H1 (cell line): ENCODE results near the gene GDPD4. TPM values are rescaled to one million over a fixed set of nuclear protein-coding genes. Genes with fewer than 3 reads are reported as not detected.
A peak's percentile ranks its signal among the peaks of the same experiment; 100 is the strongest.

Experiments used
- CTCF ChIA-PET: fragments of 300-600 bp; sonication (Branson Sonifier 250); formaldehyde crosslinking; loops from one replicate; lab custom pipeline; 2021; ENCODE audit not compliant: partially characterized antibody; lab: Charles Lee
- POLR2A ChIA-PET: fragments of 300-600 bp; sonication (Branson Sonifier 250); formaldehyde crosslinking; loops from one replicate; lab custom pipeline; 2021; ENCODE audit warnings: inconsistent platforms; ENCODE audit not compliant: partially characterized antibody; lab: Charles Lee
- DNase-seq, 2 experiments: peaks; one replicate each; pipeline versions ENCODE4 v3.0.0 to v3.0.0-alpha.2; 2010 to 2022; ENCODE audit warnings: low spot score in 2 of 2, low read depth in 1 of 2, mixed read lengths in 1 of 2
- FAIRE-seq: peaks from 2 replicates; lab custom pipeline; 2011; peaks lifted over from hg19 to GRCh38; lab: Jason Lieb, UNC
- H2AFZ ChIP-seq: 2 replicates; pipeline ENCODE4 v1.8.1; 2012; ENCODE audit warnings: low read length, inconsistent platforms
- H2AK5ac ChIP-seq: 2 replicates; pipeline ENCODE4 v1.6.1; 2013; ENCODE audit warnings: low read depth, low read length
- H2BK120ac ChIP-seq: replicated peaks from 2 replicates; pipeline ENCODE3; 2013; ENCODE audit warnings: low read depth, low read length, inconsistent platforms
- H2BK12ac ChIP-seq: 2 replicates; pipeline ENCODE4 v1.6.1; 2013; ENCODE audit warnings: low read depth, low read length
- H2BK15ac ChIP-seq: 2 replicates; pipeline ENCODE4 v1.6.1; 2013; ENCODE audit warnings: low read length
- H2BK20ac ChIP-seq: 2 replicates; pipeline ENCODE4 v1.6.1; 2013; ENCODE audit warnings: low read length
- H2BK5ac ChIP-seq: 2 replicates; pipeline ENCODE4 v1.6.1; 2013; ENCODE audit warnings: low read depth, low read length
- H3K14ac ChIP-seq: 2 replicates; pipeline ENCODE4 v1.6.1; 2013; ENCODE audit warnings: inconsistent platforms; ENCODE audit not compliant: insufficient read length
- H3K18ac ChIP-seq: 2 replicates; pipeline ENCODE4 v1.6.1; 2013; ENCODE audit warnings: low read length; ENCODE audit errors: extremely low read depth
- H3K23ac ChIP-seq: 2 replicates; pipeline ENCODE4 v1.6.1; 2013; ENCODE audit warnings: inconsistent platforms; ENCODE audit not compliant: insufficient read length
- H3K23me2 ChIP-seq: 2 replicates; pipeline ENCODE4 v1.6.1; 2013; ENCODE audit warnings: low read depth, low read length
- H3K27ac ChIP-seq: 2 replicates; pipeline ENCODE4 v1.6.1; 2011; ENCODE audit warnings: low read depth, low read length, inconsistent platforms
- H3K27me3 ChIP-seq, 4 experiments: replicated peaks in 1 of 4; 1 replicate in 1 of 4; 2 replicates in 3 of 4; pipeline versions ENCODE4 v1.6.1 to v1.8.1; 2011 to 2013; ENCODE audit warnings: low read length in 3 of 4, mild to moderate bottlenecking in 3 of 4, inconsistent platforms in 2 of 4, mixed read lengths in 2 of 4, moderate library complexity in 1 of 4; ENCODE audit not compliant: control insufficient read depth in 3 of 4, insufficient read depth in 3 of 4; ENCODE audit errors: extremely low read depth in 1 of 4
- H3K36me3 ChIP-seq, 4 experiments: 2 replicates each; pipeline versions ENCODE4 v1.6.1 to v1.8.1; 2011 to 2013; ENCODE audit warnings: mild to moderate bottlenecking in 4 of 4, low read length in 3 of 4, moderate library complexity in 2 of 4, control low read depth in 1 of 4, inconsistent platforms in 1 of 4; ENCODE audit not compliant: insufficient read depth in 4 of 4, control insufficient read depth in 2 of 4
- H3K4ac ChIP-seq: replicated peaks from 2 replicates; pipeline ENCODE3; 2013; ENCODE audit warnings: low read length, low read depth, mixed read lengths, inconsistent platforms; ENCODE audit not compliant: insufficient read length
- H3K4me1 ChIP-seq, 4 experiments: replicated peaks in 1 of 4; 1 replicate in 1 of 4; 2 replicates in 3 of 4; pipeline versions ENCODE4 v1.6.1 to v1.8.1; 2011 to 2013; ENCODE audit warnings: low read length in 3 of 4, inconsistent platforms in 2 of 4, mixed read lengths in 1 of 4; ENCODE audit not compliant: insufficient read depth in 4 of 4, control insufficient read depth in 3 of 4
- H3K4me2 ChIP-seq, 2 experiments: 2 replicates each; pipeline versions ENCODE4 v1.6.1 to v1.8.1; 2011 to 2013; ENCODE audit warnings: low read depth in 2 of 2, low read length in 2 of 2, control low read depth in 1 of 2, inconsistent platforms in 1 of 2, mild to moderate bottlenecking in 1 of 2; ENCODE audit not compliant: insufficient read depth in 1 of 2
- H3K4me3 ChIP-seq, 4 experiments: fragments of 200-600, 300-600 bp in 1 of 4; sonication (generic), shearing (Covaris generic), sonication (Bioruptor Twin) in 1 of 4; 2 replicates each; pipeline versions ENCODE4 v1.5.1 to v1.8.1; 2011 to 2016; ENCODE audit warnings: low read length in 4 of 4, low read depth in 3 of 4, control low read depth in 2 of 4, inconsistent platforms in 2 of 4, mild to moderate bottlenecking in 2 of 4, mixed read lengths in 1 of 4, moderate library complexity in 1 of 4; ENCODE audit not compliant: insufficient read depth in 2 of 4; ENCODE audit errors: extremely low read depth in 1 of 4
- H3K56ac ChIP-seq: replicated peaks from 2 replicates; pipeline ENCODE3; 2013; ENCODE audit warnings: low read depth, mild to moderate bottlenecking, mixed read lengths, low read length, inconsistent platforms; ENCODE audit not compliant: insufficient read length
- H3K79me1 ChIP-seq: 2 replicates; pipeline ENCODE4 v1.6.1; 2013; ENCODE audit warnings: low read depth, low read length, control low read depth
- H3K79me2 ChIP-seq, 2 experiments: 2 replicates each; pipeline versions ENCODE4 v1.6.1 to v1.8.1; 2012 to 2013; ENCODE audit warnings: low read length in 2 of 2, mild to moderate bottlenecking in 2 of 2, inconsistent platforms in 1 of 2; ENCODE audit not compliant: insufficient read depth in 2 of 2, control insufficient read depth in 1 of 2
- H3K9ac ChIP-seq, 4 experiments: replicated peaks in 1 of 4; 1 replicate in 1 of 4; 2 replicates in 3 of 4; pipeline versions ENCODE4 v1.6.1 to v1.8.1; 2011 to 2013; ENCODE audit warnings: low read depth in 3 of 4, low read length in 3 of 4, control low read depth in 2 of 4, mild to moderate bottlenecking in 2 of 4, moderate library complexity in 2 of 4, inconsistent platforms in 1 of 4; ENCODE audit errors: extremely low read depth in 1 of 4
- H3K9me3 ChIP-seq, 2 experiments: 2 replicates each; pipeline versions ENCODE4 v1.6.1 to v1.8.1; 2012 to 2013; ENCODE audit warnings: mild to moderate bottlenecking in 2 of 2, moderate library complexity in 2 of 2, control low read depth in 1 of 2, inconsistent platforms in 1 of 2, low read depth in 1 of 2, low read length in 1 of 2, mixed read lengths in 1 of 2; ENCODE audit not compliant: insufficient read depth in 2 of 2
- H4K20me1 ChIP-seq, 2 experiments: replicated peaks in 1 of 2; 2 replicates each; pipeline versions ENCODE3 to v1.8.1; 2011 to 2013; ENCODE audit warnings: inconsistent platforms in 2 of 2, low read length in 2 of 2, mild to moderate bottlenecking in 1 of 2; ENCODE audit not compliant: insufficient read depth in 2 of 2, control insufficient read depth in 1 of 2
- H4K5ac ChIP-seq: 2 replicates; pipeline ENCODE4 v1.6.1; 2013; ENCODE audit warnings: low read length, low read depth, mixed read lengths, inconsistent platforms; ENCODE audit not compliant: insufficient read length
- H4K8ac ChIP-seq: 2 replicates; pipeline ENCODE4 v1.8.0; 2013; ENCODE audit warnings: mild to moderate bottlenecking, moderate library complexity, low read length, inconsistent platforms; ENCODE audit not compliant: insufficient read depth; ENCODE audit errors: extremely low read depth
- H4K91ac ChIP-seq: replicated peaks from 2 replicates; pipeline ENCODE3; 2013; ENCODE audit warnings: low read length, mixed read lengths, inconsistent platforms; ENCODE audit not compliant: insufficient read length
- CBX8 ChIP-seq: fragments of 300-800, 300-1000 bp; sonication (generic); IDR thresholded peaks from 2 replicates; pipeline ENCODE4 v1.7.1; 2016; ENCODE audit warnings: low read depth, low read length, borderline replicate concordance
- WGBS, 2 experiments: shearing (Covaris generic) in 1 of 2; methylation state at CpG; one replicate each; pipeline versions ENCODE4 v1.1.6 to v1.1.7; 2013 to 2015; ENCODE audit warnings: low lambda C conversion rate in 2 of 2, mixed read lengths in 2 of 2, inconsistent platforms in 1 of 2, low coverage in 1 of 2, missing lambda C conversion rate in 1 of 2; ENCODE audit not compliant: insufficient replicate concordance in 2 of 2, insufficient coverage in 1 of 2, insufficient read length in 1 of 2; ENCODE audit errors: extremely low coverage in 1 of 2, missing lambda C conversion rate in 1 of 2; 5-methylcytosine and 5-hydroxymethylcytosine counted together
- polyA plus RNA-seq, 7 experiments: library from polyadenylated mRNA; depleted of rRNA in 3 of 7; stranded (reverse) in 5 of 7; unstranded in 2 of 7; fragments of >200 nt in 5 of 7; fragments of 200-250 nt in 2 of 7; gene quantifications; 1 replicate in 5 of 7; 2 replicates in 1 of 7; 4 replicates in 1 of 7; pipeline versions ENCODE4 v1.2.1 to v1.2.3, GENCODE V29; 2011 to 2013; ENCODE audit warnings: missing spikeins in 2 of 7, mixed read lengths in 2 of 7
- total RNA-seq: library from RNA; stranded (reverse); fragmentation: NEBNext Ultra II Directional; extraction: Animal tissue kit (Norgen Biotek cat#: 25700); gene quantifications from 2 replicates; pipeline ENCODE4 v1.2.1, GENCODE V29; 2021

Gene GDPD4
- total and polyA plus RNA-seq, 2 of the 8 experiments (the other 6 are each of a cell fraction or from before 2014, with no cell fraction given), result not detected

- H3K4me2 ChIP-seq, result no peak overlapping the region
- H2BK12ac ChIP-seq, result no peak overlapping the region
- no peak for TF ChIP-seq CBX8
- 91% methylated on average over 2 of the region's 2 CpGs; no CpG with 5 or more reads in 1 of the 2 experiments for WGBS, 2 experiments
- H4K8ac ChIP-seq, result no peak overlapping the region
- H3K27me3 ChIP-seq, result no peaks in the 10 kb centered on the region
- no peak overlapping the region for H2BK20ac ChIP-seq
- no peak overlapping the region for H3K4me3 ChIP-seq
- H4K5ac ChIP-seq, result no peak overlapping the region
- H3K9ac ChIP-seq, result no peak overlapping the region
- no peak overlapping the region for H3K56ac ChIP-seq
- H4K91ac ChIP-seq, result no peak overlapping the region
- no peaks in the 10 kb centered on the region for H3K4me1 ChIP-seq
- H3K4ac ChIP-seq, result no peak overlapping the region
- no peak overlapping the region for H3K14ac ChIP-seq
- POLR2A ChIA-PET, result no interaction called here
- no peaks in the 10 kb centered on the region for H3K79me2 ChIP-seq
- no peaks in the 10 kb centered on the region for H3K36me3 ChIP-seq
- H2AFZ ChIP-seq, result no peak overlapping the region
- H2AK5ac ChIP-seq, result no peak overlapping the region
- no peak overlapping the region for H2BK15ac ChIP-seq
- H2BK5ac ChIP-seq, result no peak overlapping the region
- no peak overlapping the region for H3K23ac ChIP-seq
- no peak overlapping the region for H3K27ac ChIP-seq
- DNase-seq (no peak), FAIRE-seq (peak; percentile 24)
- no peaks in the 10 kb centered on the region for H3K9me3 ChIP-seq
- H3K79me1 ChIP-seq, result no peaks in the 10 kb centered on the region
- no peaks in the 10 kb centered on the region for H3K23me2 ChIP-seq
- no peaks in the 10 kb centered on the region for H4K20me1 ChIP-seq
- no peak overlapping the region for H3K18ac ChIP-seq
- no peak overlapping the region for H2BK120ac ChIP-seq
- CTCF ChIA-PET, result interaction anchor here (0.9 kb wide), 1 partner anchor 76 kb away, joined by 3 read pairs; no protein-coding TSS in a partner anchor
These were observed 25.2 kb downstream of the GDPD4 start for GRCh38 chr11:77276271-77276670.
